Thyroid gland (tissue), 4 donors: ENCODE data around the gene GP9. TPM values are rescaled to one million over a fixed set of nuclear protein-coding genes. Genes with fewer than 3 reads are reported as not detected.
A peak's percentile ranks its signal among the peaks of the same experiment; 100 is the strongest.
"Not testable (repeated sequence)": the region's sequence is repeated elsewhere in the genome, so short reads cannot be mapped to it uniquely, and the experiment has no call there.

Experiments used
- DNase-seq, 2 donors: peaks; one replicate each; pipeline ENCODE4 v3.0.0-alpha.2; 2019
- H3K27ac ChIP-seq, 3 donors: fragments of 200-600 bp; sonication (generic); 1 replicate in 2 of 3; 2 replicates in 1 of 3; pipeline ENCODE4 v1.5.1; 2016 to 2019; ENCODE audit warnings: mild to moderate bottlenecking in 1 of 3, moderate library complexity in 1 of 3
- H3K27me3 ChIP-seq: fragments of 200-600 bp; sonication (generic); one replicate; pipeline ENCODE4 v1.5.1; 2019
- H3K36me3 ChIP-seq, 2 donors: fragments of 200-600 bp; sonication (generic); one replicate each; pipeline ENCODE4 v1.5.1; 2016 to 2019
- H3K4me1 ChIP-seq, 2 donors: fragments of 200-600 bp; sonication (generic); one replicate each; pipeline ENCODE4 v1.5.1; 2017 to 2019
- H3K4me3 ChIP-seq, 3 donors: fragments of 200-600 bp; sonication (generic); replicated peaks in 1 of 3; 1 replicate in 2 of 3; 2 replicates in 1 of 3; pipeline ENCODE4 v1.5.1; 2016; ENCODE audit warnings: mild to moderate bottlenecking in 1 of 3
- H3K9me3 ChIP-seq: fragments of 200-600 bp; sonication (generic); one replicate; pipeline ENCODE4 v1.5.1; 2017
- POLR2A ChIP-seq, 2 donors: fragments of 450-650 bp; IDR thresholded peaks; one replicate each; pipeline ENCODE4 v1.6.1; 2017; ENCODE audit warnings: antibody characterized with exemption in 2 of 2, mild to moderate bottlenecking in 2 of 2, moderate library complexity in 1 of 2
- WGBS, 2 donors: methylation state at CpG; one replicate each; pipeline ENCODE4 v1.1.5; 2017; 5-methylcytosine and 5-hydroxymethylcytosine counted together
- intact Hi-C: fragments of 100-400 bp; cut with DNase I; formaldehyde crosslinking; loops from one replicate; pipeline ENCODE4 v1.15.1; 2023
- total RNA-seq, 4 donors: library from RNA; depleted of rRNA; stranded (reverse); fragments of >200 nt; gene quantifications; one replicate each; pipeline ENCODE4 v1.2.3, GENCODE V29; 2016
- TF ChIP-seq, protein P1 (sequence below), 6 experiments: fragments of 200-600 bp in 3 of 6; fragments of 450-650 bp in 3 of 6; sonication (generic) in 3 of 6; IDR thresholded peaks; one replicate each; pipeline ENCODE4 v1.5.1; 2016 to 2019; ENCODE audit warnings: antibody characterized with exemption in 6 of 6, mild to moderate bottlenecking in 2 of 6, inconsistent platforms in 1 of 6, moderate library complexity in 1 of 6

GP9 gene
- total RNA-seq, 4 donors from 2014 or later: not detected

DNA sequence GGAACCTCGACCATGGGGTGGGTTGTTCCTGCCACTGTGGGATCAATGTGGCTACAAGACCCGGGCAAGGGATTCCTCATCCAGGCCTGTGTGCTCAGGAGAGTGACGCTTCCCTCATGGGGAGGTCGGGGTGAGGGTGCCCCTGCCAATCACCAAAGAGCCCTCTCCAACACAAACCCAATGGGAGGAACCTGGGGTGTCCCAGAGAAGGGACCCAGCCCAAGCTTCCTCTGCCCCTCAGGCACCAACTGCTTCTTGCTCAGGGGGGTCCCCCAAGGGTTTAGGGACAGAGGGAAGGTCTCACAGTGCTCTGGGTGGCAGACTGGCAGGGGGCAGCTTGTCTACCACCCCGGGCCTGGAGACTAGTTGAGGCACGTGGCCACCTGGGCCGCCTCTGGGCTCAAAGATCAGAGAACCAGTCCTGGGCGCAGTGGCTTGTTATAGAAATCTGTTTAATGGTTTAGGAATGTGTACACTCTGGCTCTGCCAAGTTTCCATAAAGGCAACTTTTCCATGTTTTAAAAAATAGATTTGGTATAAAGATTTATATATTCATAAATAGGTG, 26.6 kb downstream of the GP9 start:
- H3K4me3 ChIP-seq: no peak overlapping the region

DNA sequence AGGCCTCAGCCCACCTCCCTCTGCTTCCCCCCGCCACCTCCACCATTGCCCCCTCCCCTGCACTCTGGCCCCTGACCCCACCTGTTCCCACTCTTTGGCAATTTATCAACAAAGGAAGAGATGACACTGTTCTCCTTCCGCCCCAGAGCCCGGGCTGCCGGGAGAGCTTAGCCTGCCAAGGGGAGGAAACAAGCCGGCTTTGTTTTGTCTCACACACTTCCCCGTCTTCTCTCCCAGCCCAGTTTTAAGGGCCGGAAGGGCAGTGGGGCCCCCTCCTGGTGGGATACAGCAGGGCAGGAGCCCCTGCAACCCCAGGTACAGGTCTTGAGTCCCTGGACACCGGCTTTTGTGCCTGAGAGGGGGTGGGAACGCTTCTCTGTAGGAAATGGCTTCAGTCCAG, 27.3 kb downstream of the GP9 start:
- H3K36me3 ChIP-seq, H3K9me3 ChIP-seq, H3K4me3 ChIP-seq, H3K27me3 ChIP-seq, H3K4me1 ChIP-seq, intact Hi-C loops, H3K27ac ChIP-seq: not testable (repeated sequence)
- DNase-seq: peak; percentile 24 to 26
- no CpG with 5 or more reads among the region's 9 CpGs for WGBS, 2 donors

More for the DNA sequence above, 26.6 kb downstream of the GP9 start:
- intact Hi-C loops: no loop called here
- Histone ChIP-seq H3K36me3 (peaks cover 3 to 5% of the 10 kb centered on the region in 2 donors), H3K27ac (peak overlapping the region in 2 of 3 donors; percentile 45 to 86), H3K9me3 (no peaks in the 10 kb centered on the region), H3K4me1 (peaks cover 0 to 6% of the 10 kb centered on the region in 2 donors), H3K27me3 (no peaks in the 10 kb centered on the region)
- 79 to 82% methylated on average over 6 to 8 of the region's 8 CpGs for WGBS, 2 donors
- DNase-seq: no peak
- TF ChIP-seq POLR2A (IDR thresholded peaks at IDR 0.05): no peak
- TF ChIP-seq, protein P1, sequence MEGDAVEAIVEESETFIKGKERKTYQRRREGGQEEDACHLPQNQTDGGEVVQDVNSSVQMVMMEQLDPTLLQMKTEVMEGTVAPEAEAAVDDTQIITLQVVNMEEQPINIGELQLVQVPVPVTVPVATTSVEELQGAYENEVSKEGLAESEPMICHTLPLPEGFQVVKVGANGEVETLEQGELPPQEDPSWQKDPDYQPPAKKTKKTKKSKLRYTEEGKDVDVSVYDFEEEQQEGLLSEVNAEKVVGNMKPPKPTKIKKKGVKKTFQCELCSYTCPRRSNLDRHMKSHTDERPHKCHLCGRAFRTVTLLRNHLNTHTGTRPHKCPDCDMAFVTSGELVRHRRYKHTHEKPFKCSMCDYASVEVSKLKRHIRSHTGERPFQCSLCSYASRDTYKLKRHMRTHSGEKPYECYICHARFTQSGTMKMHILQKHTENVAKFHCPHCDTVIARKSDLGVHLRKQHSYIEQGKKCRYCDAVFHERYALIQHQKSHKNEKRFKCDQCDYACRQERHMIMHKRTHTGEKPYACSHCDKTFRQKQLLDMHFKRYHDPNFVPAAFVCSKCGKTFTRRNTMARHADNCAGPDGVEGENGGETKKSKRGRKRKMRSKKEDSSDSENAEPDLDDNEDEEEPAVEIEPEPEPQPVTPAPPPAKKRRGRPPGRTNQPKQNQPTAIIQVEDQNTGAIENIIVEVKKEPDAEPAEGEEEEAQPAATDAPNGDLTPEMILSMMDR (IDR thresholded peaks at IDR 0.05): no peak

DNA sequence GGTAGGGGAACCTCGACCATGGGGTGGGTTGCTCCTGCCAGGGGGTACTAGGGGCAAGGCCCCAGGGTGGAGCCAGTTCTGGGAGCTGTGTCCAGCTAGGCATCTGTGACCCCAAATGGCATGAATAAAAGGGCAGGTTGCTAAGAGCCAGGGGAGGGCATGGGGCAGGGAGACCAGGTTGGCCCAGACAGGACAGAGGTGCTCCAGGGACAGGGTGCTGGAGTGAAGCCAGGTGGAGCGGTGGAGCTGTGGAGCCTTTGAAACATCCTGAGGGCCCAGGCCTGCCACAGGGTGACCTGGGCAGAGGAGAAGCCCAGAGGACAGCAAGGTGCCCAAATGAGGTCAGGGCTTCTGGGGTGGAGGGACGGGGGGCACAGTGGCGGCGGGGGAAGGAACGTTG, 27.7 kb downstream of the GP9 start:
- H3K4me3 ChIP-seq, DNase-seq, H3K27me3 ChIP-seq, intact Hi-C loops, H3K9me3 ChIP-seq, H3K27ac ChIP-seq, H3K4me1 ChIP-seq: not testable (repeated sequence)
- WGBS, 2 donors: no CpG with 5 or more reads among the region's 6 CpGs
- H3K36me3 ChIP-seq: peaks cover 9 to 11% of the 10 kb centered on the region in 2 donors

DNA sequence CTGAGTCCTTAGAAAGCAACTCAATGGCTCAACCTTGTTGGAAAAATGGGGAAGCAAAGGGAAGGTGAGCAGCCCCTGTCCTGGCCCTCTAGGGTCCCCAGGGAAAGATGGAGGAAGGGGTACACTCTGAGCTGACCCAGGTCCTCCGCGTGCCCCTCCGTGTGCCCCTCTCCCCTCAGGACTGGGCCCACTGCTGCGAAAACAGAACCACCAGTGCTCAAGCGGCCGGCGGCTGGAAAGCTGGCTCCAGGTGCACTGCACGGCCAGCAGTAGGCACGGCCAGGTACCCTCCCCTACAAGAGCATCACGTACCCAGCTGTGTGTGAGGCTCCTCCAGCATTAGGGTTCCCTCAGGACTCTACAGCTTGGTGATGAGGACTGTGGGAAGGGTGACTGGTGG, 34.7 kb downstream of the GP9 start:
- intact Hi-C loops: no loop called here
- TF ChIP-seq, protein P1 (IDR thresholded peaks at IDR 0.05): no peak
- Histone ChIP-seq H3K27ac (no peak overlapping the region), H3K4me1 (no peaks in the 10 kb centered on the region), H3K4me3 (no peak overlapping the region), H3K36me3 (peaks cover 18 to 20% of the 10 kb centered on the region in 2 donors), H3K27me3 (no peaks in the 10 kb centered on the region), H3K9me3 (no peaks in the 10 kb centered on the region)
- DNase-seq: no peak
- WGBS, 2 donors: 95% methylated on average over 9 to 10 of the region's 10 CpGs

DNA sequence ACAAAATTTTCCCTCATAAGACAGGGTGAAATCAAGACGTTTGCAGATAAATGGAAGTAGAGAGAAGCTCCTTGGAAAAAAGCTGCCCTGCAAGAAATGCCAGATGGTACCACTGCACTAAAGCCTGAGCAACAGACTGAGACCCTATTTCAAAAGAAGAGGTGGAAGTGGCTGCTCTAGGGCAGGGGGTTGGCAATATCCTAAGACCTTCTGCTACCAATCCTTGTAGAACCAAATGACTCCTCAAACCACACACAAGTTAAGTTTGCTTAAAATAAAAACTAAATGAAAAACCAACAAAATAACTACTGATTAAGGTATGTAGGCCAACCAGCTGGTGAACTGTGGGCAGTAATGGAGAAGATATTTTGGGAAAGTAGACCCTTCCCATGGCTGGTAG, 39.7 kb downstream of the GP9 start:
- no peak overlapping the region for H3K27ac ChIP-seq
- TF ChIP-seq, protein P1 (IDR thresholded peaks at IDR 0.05): no peak
- no peak for TF ChIP-seq POLR2A (IDR thresholded peaks at IDR 0.05)
- intact Hi-C loops: no loop called here
- DNase-seq: no peak
- no peaks in the 10 kb centered on the region for H3K27me3 ChIP-seq
- H3K36me3 ChIP-seq: no peaks in the 10 kb centered on the region
- peaks cover 10 to 16% of the 10 kb centered on the region in 2 donors for H3K4me1 ChIP-seq
- H3K9me3 ChIP-seq: no peaks in the 10 kb centered on the region
- H3K4me3 ChIP-seq: no peak overlapping the region
- 46 to 56% methylated on average over 1 of the region's 1 CpG for WGBS, 2 donors

DNA sequence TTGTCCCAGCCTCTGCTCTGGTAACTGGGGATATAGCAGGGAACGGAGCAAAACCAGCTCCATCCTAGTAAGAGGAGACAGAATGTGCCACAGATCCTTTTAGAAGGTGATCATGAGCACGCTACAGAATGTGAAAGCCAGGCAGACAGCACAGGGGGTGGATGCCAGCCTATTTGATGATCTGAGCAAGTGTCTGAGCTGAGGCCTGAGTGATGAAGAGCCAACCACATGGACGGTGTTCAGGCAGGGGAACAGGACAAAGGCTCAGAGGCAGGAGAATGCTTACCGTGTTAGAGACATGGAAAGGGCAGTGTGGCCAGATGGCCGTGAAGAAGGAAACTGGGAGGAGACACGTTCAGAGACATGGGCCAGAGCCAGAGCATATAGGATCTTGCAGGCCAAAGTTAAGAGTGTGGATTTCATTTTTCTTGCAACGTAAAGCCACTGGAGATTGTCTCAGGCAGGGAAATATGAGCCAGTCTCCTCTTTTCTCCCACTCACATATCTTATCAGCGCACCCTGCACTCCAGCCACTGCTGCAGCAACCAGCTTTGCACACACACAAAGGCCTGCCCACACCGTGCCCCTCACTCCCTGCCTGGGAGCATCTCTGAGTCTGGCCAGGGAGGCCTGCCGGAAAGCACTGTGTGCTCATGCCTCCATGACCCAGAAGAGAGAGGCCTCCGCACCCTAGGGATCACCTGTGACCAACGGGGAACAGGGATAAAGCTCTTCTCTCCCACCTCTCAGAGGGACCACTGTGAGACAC, 41.0 kb downstream of the GP9 start:
- intact Hi-C loops: no loop called here
- H3K4me3 ChIP-seq: no peak overlapping the region
- 80 to 85% methylated on average over 10 to 12 of the region's 12 CpGs for WGBS, 2 donors
- no peak for DNase-seq
- no peaks in the 10 kb centered on the region for H3K27me3 ChIP-seq
- H3K4me1 ChIP-seq: peaks cover 14 to 28% of the 10 kb centered on the region in 2 donors
- TF ChIP-seq, protein P1 (IDR thresholded peaks at IDR 0.05): no peak
- no peak for TF ChIP-seq POLR2A (IDR thresholded peaks at IDR 0.05)
- no peak overlapping the region for H3K27ac ChIP-seq
- no peaks in the 10 kb centered on the region for H3K36me3 ChIP-seq
- no peaks in the 10 kb centered on the region for H3K9me3 ChIP-seq
